ENCODE results near the gene CCNB2. TPM values are rescaled to one million over a fixed set of nuclear protein-coding genes. Genes with fewer than 3 reads are reported as not detected.

The CCNB2 gene

Small RNA genes within 50 kb of the gene (microRNA-seq; reads per million reads assigned to microRNA genes)
- not detected for gene MIR2116

Data from HL-60 (cell line).